Ectodermal cell (in vitro differentiated cells): Measurements from ENCODE around the gene MCTP1.

Source experiments
- H3K27ac ChIP-seq: 2 replicates; pipeline ENCODE4 v1.7.0; 2013; ENCODE audit warnings: mild to moderate bottlenecking, low read depth, low read length; ENCODE audit not compliant: insufficient read depth, poor library complexity, severe bottlenecking
- H3K27me3 ChIP-seq: 2 replicates; pipeline ENCODE4 v1.7.0; 2013; ENCODE audit warnings: mild to moderate bottlenecking, low read length; ENCODE audit not compliant: insufficient read depth, control insufficient read depth, poor library complexity, severe bottlenecking
- H3K36me3 ChIP-seq: one replicate; pipeline ENCODE4 v1.7.0; 2013; ENCODE audit warnings: low read length; ENCODE audit not compliant: control insufficient read depth, insufficient read depth
- H3K4me1 ChIP-seq: one replicate; pipeline ENCODE4 v1.7.0; 2013; ENCODE audit warnings: low read length; ENCODE audit not compliant: control insufficient read depth, insufficient read depth
- H3K4me3 ChIP-seq: 2 replicates; pipeline ENCODE4 v1.7.0; 2013; ENCODE audit warnings: low read depth, low read length, control low read depth; ENCODE audit not compliant: insufficient read depth
- H3K9me3 ChIP-seq: 2 replicates; pipeline ENCODE4 v1.7.0; 2013; ENCODE audit warnings: mild to moderate bottlenecking, low read length, moderate library complexity; ENCODE audit not compliant: control insufficient read depth
- WGBS, 2 experiments: methylation state at CpG; one replicate each; pipeline ENCODE4 v1.1.7; 2013; ENCODE audit warnings: missing lambda C conversion rate in 2 of 2; 5-methylcytosine and 5-hydroxymethylcytosine counted together

Gene MCTP1

GRCh38 chr5:94693845-94694370 lies 591.0 kb downstream of the MCTP1 start:
- no peaks in the 10 kb centered on the region for H3K9me3 ChIP-seq
- WGBS, 2 experiments, result no CpG with 5 or more reads among the region's 1 CpG
- H3K27ac ChIP-seq, result no peak overlapping the region
- H3K36me3 ChIP-seq, result no peaks in the 10 kb centered on the region
- no peaks in the 10 kb centered on the region for H3K27me3 ChIP-seq
- H3K4me1 ChIP-seq, result no peaks in the 10 kb centered on the region
- H3K4me3 ChIP-seq, result no peak overlapping the region

- WGBS, 2 experiments, result 92 to 100% methylated on average over 2 to 5 of the region's 5 CpGs
- no peak overlapping the region for H3K4me3 ChIP-seq
- no peaks in the 10 kb centered on the region for H3K9me3 ChIP-seq
These were observed 591.7 kb downstream of the MCTP1 start for GRCh38 chr5:94693043-94693822.

GRCh38 chr5:94692581-94692980 lies 592.3 kb downstream of the MCTP1 start:
- Histone ChIP-seq H3K27me3 (no peaks in the 10 kb centered on the region), H3K4me3 (no peak overlapping the region), H3K4me1 (no peaks in the 10 kb centered on the region), H3K36me3 (no peaks in the 10 kb centered on the region), H3K27ac (no peak overlapping the region), H3K9me3 (no peaks in the 10 kb centered on the region)
- WGBS, 2 experiments, result 65 to 100% methylated on average over 1 to 2 of the region's 3 CpGs

More at GRCh38 chr5:94693043-94693822, 591.7 kb downstream of the MCTP1 start:
- no peaks in the 10 kb centered on the region for H3K4me1 ChIP-seq
- H3K27ac ChIP-seq, result no peak overlapping the region
- H3K27me3 ChIP-seq, result no peaks in the 10 kb centered on the region
- H3K36me3 ChIP-seq, result no peaks in the 10 kb centered on the region

GRCh38 chr5:94691949-94692348 lies 592.9 kb downstream of the MCTP1 start:
- WGBS, 2 experiments, result 82 to 83% methylated on average over 4 of the region's 4 CpGs
- no peaks in the 10 kb centered on the region for H3K9me3 ChIP-seq
- H3K36me3 ChIP-seq, result no peaks in the 10 kb centered on the region
- no peaks in the 10 kb centered on the region for H3K27me3 ChIP-seq
- H3K27ac ChIP-seq, result no peak overlapping the region
- H3K4me3 ChIP-seq, result no peak overlapping the region
- H3K4me1 ChIP-seq, result no peaks in the 10 kb centered on the region

- 100% methylated on average over 1 of the region's 1 CpG; no CpG with 5 or more reads in 1 of the 2 experiments for whole genome bisulfite sequencing, 2 experiments
- no peak overlapping the region for H3K27ac ChIP-seq
- no peak overlapping the region for H3K4me3 ChIP-seq
- no peaks in the 10 kb centered on the region for H3K27me3 ChIP-seq
- H3K36me3 ChIP-seq, result no peaks in the 10 kb centered on the region
- no peaks in the 10 kb centered on the region for H3K9me3 ChIP-seq
- no peaks in the 10 kb centered on the region for H3K4me1 ChIP-seq
These were observed 593.6 kb downstream of the MCTP1 start for GRCh38 chr5:94691291-94691690.

- Histone ChIP-seq H3K4me3 (no peak overlapping the region), H3K9me3 (no peaks in the 10 kb centered on the region), H3K27ac (no peak overlapping the region), H3K27me3 (no peaks in the 10 kb centered on the region), H3K4me1 (no peaks in the 10 kb centered on the region), H3K36me3 (no peaks in the 10 kb centered on the region)
- 100% methylated on average over 1 of the region's 2 CpGs for WGBS, 2 experiments
These were observed 594.1 kb downstream of the MCTP1 start for GRCh38 chr5:94690778-94691177.

- Histone ChIP-seq H3K27ac (no peak overlapping the region), H3K4me1 (no peaks in the 10 kb centered on the region), H3K4me3 (no peak overlapping the region), H3K9me3 (no peaks in the 10 kb centered on the region), H3K27me3 (no peaks in the 10 kb centered on the region), H3K36me3 (no peaks in the 10 kb centered on the region)
These were observed 595.0 kb downstream of the MCTP1 start for GRCh38 chr5:94689908-94690307.

GRCh38 chr5:94682814-94683520 lies 601.9 kb downstream of the MCTP1 start:
- H3K9me3 ChIP-seq, result no peaks in the 10 kb centered on the region
- 93 to 98% methylated on average over 3 to 5 of the region's 5 CpGs for whole genome bisulfite sequencing, 2 experiments
- H3K27me3 ChIP-seq, result no peaks in the 10 kb centered on the region
- peaks cover 3% of the 10 kb centered on the region for H3K36me3 ChIP-seq
- no peak overlapping the region for H3K4me3 ChIP-seq
- no peak overlapping the region for H3K27ac ChIP-seq
- H3K4me1 ChIP-seq, result no peaks in the 10 kb centered on the region

- H3K27ac ChIP-seq, result no peak overlapping the region
- H3K36me3 ChIP-seq, result peaks cover 10% of the 10 kb centered on the region
- H3K4me1 ChIP-seq, result no peaks in the 10 kb centered on the region
- WGBS, 2 experiments, result 94 to 95% methylated on average over 4 of the region's 4 CpGs
- H3K27me3 ChIP-seq, result no peaks in the 10 kb centered on the region
- H3K4me3 ChIP-seq, result no peak overlapping the region
- H3K9me3 ChIP-seq, result no peaks in the 10 kb centered on the region
These were observed 608.8 kb downstream of the MCTP1 start for GRCh38 chr5:94675965-94676618.
